Neural cell (in vitro differentiated cells): ENCODE measurements around the gene CYP2W1.

Source experiments
- SMC3 ChIP-seq: fragments of 450-650 bp; conservative IDR thresholded peaks from 2 replicates; pipeline ENCODE4 v1.6.1; 2014; ENCODE audit warnings: antibody characterized with exemption, mild to moderate bottlenecking, moderate library complexity; ENCODE audit not compliant: poor library complexity
- TAF1 ChIP-seq: IDR thresholded peaks from 2 replicates; pipeline ENCODE4 v1.6.1; 2012; ENCODE audit warnings: low read depth

GRCh38 chr7:999941-1000935 is 17.3 kb downstream of the CYP2W1 start:
- TF ChIP-seq SMC3 (no peak), TAF1 (no peak)
